H1 (cell line): ENCODE results near the gene SLIT3. TPM values are rescaled to one million over a fixed set of nuclear protein-coding genes. Genes with fewer than 3 reads are reported as not detected.

Experiments
- BCL11A ChIP-seq, 2 experiments: IDR thresholded peaks; one replicate each; pipeline ENCODE4 v1.6.1; 2011; ENCODE audit warnings: low read depth in 2 of 2, low read length in 2 of 2, mild to moderate bottlenecking in 2 of 2
- SRF ChIP-seq: IDR thresholded peaks from 2 replicates; pipeline ENCODE4 v1.6.1; 2011; ENCODE audit warnings: mild to moderate bottlenecking, low read depth, low read length, moderate library complexity
- TCF12 ChIP-seq: IDR thresholded peaks from 2 replicates; pipeline ENCODE4 v1.6.1; 2011; ENCODE audit warnings: low read depth, mild to moderate bottlenecking, low read length
- ZNF274 ChIP-seq: IDR thresholded peaks from 2 replicates; pipeline ENCODE4 v1.7.0; 2012; ENCODE audit warnings: low read length, borderline replicate concordance; ENCODE audit errors: extremely low read depth
- polyA plus RNA-seq, 7 experiments: library from polyadenylated mRNA; depleted of rRNA in 3 of 7; stranded (reverse) in 5 of 7; unstranded in 2 of 7; fragments of >200 nt in 5 of 7; fragments of 200-250 nt in 2 of 7; gene quantifications; 1 replicate in 5 of 7; 2 replicates in 1 of 7; 4 replicates in 1 of 7; pipeline versions ENCODE4 v1.2.1 to v1.2.3, GENCODE V29; 2011 to 2013; ENCODE audit warnings: missing spikeins in 2 of 7, mixed read lengths in 2 of 7
- total RNA-seq: library from RNA; stranded (reverse); fragmentation: NEBNext Ultra II Directional; extraction: Animal tissue kit (Norgen Biotek cat#: 25700); gene quantifications from 2 replicates; pipeline ENCODE4 v1.2.1, GENCODE V29; 2021

The SLIT3 gene
- total and polyA plus RNA-seq, 2 of the 8 experiments (the other 6 are each of a cell fraction or from before 2014, with no cell fraction given), result 1.1 to 1.2 TPM

GRCh38 chr5:168672888-168673287 lies 628.1 kb downstream of the SLIT3 start (continued):
- TF ChIP-seq ZNF274 (no peak), TCF12 (no peak), SRF (no peak), BCL11A (IDR thresholded peaks at IDR 0.05; ENCODE audit: low read depth in 2 of 2, low read length in 2 of 2) (no peak)
